C4-2B (cell line): ENCODE measurements around the gene KIF4A.

ENCODE experiments used
- ZFX ChIP-seq: fragments of 450-650 bp; IDR thresholded peaks from 2 replicates; pipeline ENCODE4 v1.6.1; 2017
- TF ChIP-seq, protein P1 (sequence below): fragments of 450-650 bp; conservative IDR thresholded peaks from 2 replicates; pipeline ENCODE4 v1.5.1; 2017; ENCODE audit warnings: mild to moderate bottlenecking

DNA sequence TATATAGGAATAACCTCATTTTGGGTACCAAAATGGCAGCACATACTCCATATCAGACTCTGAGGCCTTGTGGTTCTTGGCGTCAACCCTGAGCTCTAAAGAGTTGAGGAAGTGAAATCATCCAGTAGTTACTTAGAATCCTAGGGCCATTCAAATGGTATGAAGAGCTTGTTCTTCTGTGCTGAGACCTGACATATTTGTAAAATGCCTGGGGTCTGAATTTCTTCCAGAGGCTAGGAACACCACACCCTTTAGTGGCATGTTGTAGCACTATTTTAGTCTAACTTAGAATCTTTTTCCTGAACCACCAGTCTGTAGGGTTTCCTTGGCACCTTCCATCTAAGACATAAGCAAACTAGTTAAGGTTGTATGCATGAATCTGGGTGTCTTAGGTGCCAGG, 115.1 kb downstream of the KIF4A start:
- TF ChIP-seq, protein P1, sequence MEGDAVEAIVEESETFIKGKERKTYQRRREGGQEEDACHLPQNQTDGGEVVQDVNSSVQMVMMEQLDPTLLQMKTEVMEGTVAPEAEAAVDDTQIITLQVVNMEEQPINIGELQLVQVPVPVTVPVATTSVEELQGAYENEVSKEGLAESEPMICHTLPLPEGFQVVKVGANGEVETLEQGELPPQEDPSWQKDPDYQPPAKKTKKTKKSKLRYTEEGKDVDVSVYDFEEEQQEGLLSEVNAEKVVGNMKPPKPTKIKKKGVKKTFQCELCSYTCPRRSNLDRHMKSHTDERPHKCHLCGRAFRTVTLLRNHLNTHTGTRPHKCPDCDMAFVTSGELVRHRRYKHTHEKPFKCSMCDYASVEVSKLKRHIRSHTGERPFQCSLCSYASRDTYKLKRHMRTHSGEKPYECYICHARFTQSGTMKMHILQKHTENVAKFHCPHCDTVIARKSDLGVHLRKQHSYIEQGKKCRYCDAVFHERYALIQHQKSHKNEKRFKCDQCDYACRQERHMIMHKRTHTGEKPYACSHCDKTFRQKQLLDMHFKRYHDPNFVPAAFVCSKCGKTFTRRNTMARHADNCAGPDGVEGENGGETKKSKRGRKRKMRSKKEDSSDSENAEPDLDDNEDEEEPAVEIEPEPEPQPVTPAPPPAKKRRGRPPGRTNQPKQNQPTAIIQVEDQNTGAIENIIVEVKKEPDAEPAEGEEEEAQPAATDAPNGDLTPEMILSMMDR, result no peak
- no peak for TF ChIP-seq ZFX
